GM12878 (cell line): ENCODE results near the gene SLC38A3. TPM values are rescaled to one million over a fixed set of nuclear protein-coding genes. Genes with fewer than 3 reads are reported as not detected.
A peak's percentile ranks its signal among the peaks of the same experiment; 100 is the strongest.

Experiments
- ATAC-seq: fragments of 200-7000 bp; cut with Tn5 transposase; 3 replicates; pipeline ENCODE4 v1.9.1; 2020; ENCODE audit warnings: mild to moderate bottlenecking, moderate library complexity
- BruUV-seq: library from RNA; stranded (reverse); fragments of 400-500 nt; replicated peaks from 2 replicates; lab custom pipeline; 2021; lab: Mats Ljungman, UMichigan
- CTCF ChIA-PET: fragments of 300-600 bp; sonication (Branson Sonifier 250); formaldehyde crosslinking; extraction: SDS; loops from one replicate; lab custom pipeline; 2021; ENCODE audit warnings: inconsistent platforms; lab: Yijun Ruan, JAX
- POLR2A ChIA-PET: fragments of 350-600 bp; formaldehyde crosslinking; extraction: SDS; loops from one replicate; lab custom pipeline; 2021; ENCODE audit warnings: inconsistent platforms; lab: Charles Lee
- RAD21 ChIA-PET: fragments of 300-600 bp; sonication (Branson Sonifier 250); formaldehyde crosslinking; loops from one replicate; lab custom pipeline; 2023; ENCODE audit warnings: antibody characterized with exemption; ENCODE audit not compliant: unreplicated experiment; lab: Charles Lee
- SMC1A ChIA-PET: fragments of 300-600 bp; sonication (Branson Sonifier 250); formaldehyde crosslinking; loops from one replicate; lab custom pipeline; 2023; ENCODE audit not compliant: unreplicated experiment, uncharacterized antibody; lab: Charles Lee
- DNase-seq: peaks from one replicate; pipeline ENCODE4 v3.0.0-alpha.2; 2011; ENCODE audit warnings: low read depth, low spot score
- FAIRE-seq: peaks from 3 replicates; lab custom pipeline; 2011; peaks lifted over from hg19 to GRCh38; lab: Jason Lieb, UNC
- H2AFZ ChIP-seq: 2 replicates; pipeline ENCODE4 v1.6.0; 2011; ENCODE audit warnings: low read depth, low read length, control low read depth; ENCODE audit not compliant: control insufficient read depth
- H3K27ac ChIP-seq: 2 replicates; pipeline ENCODE4 v1.5.1; 2011; ENCODE audit warnings: control low read depth; ENCODE audit not compliant: control insufficient read depth, insufficient read depth
- H3K27me3 ChIP-seq, 2 experiments: replicated peaks in 1 of 2; 2 replicates each; pipeline versions ENCODE4 v1.6.0 to v1.6.1; 2011; ENCODE audit warnings: low read length in 1 of 2; ENCODE audit not compliant: control insufficient read depth in 2 of 2, insufficient read depth in 2 of 2
- H3K36me3 ChIP-seq, 2 experiments: 2 replicates each; pipeline ENCODE4 v1.5.1; 2011; ENCODE audit warnings: low read length in 1 of 2; ENCODE audit not compliant: control insufficient read depth in 2 of 2, insufficient read depth in 2 of 2
- H3K4me1 ChIP-seq: 2 replicates; pipeline ENCODE4 v1.6.1; 2011; ENCODE audit warnings: mild to moderate bottlenecking, low read length, moderate library complexity, mixed read lengths; ENCODE audit not compliant: control insufficient read depth, insufficient read depth
- H3K4me2 ChIP-seq: 2 replicates; pipeline ENCODE4 v1.6.0; 2011; ENCODE audit warnings: control low read depth; ENCODE audit not compliant: control insufficient read depth, insufficient read depth
- H3K4me3 ChIP-seq: fragments of 200-600 bp; sonication (generic); 2 replicates; pipeline ENCODE4 v1.5.1; 2016
- H3K79me2 ChIP-seq: 2 replicates; pipeline ENCODE4 v1.6.0; 2011; ENCODE audit warnings: low read length; ENCODE audit not compliant: control insufficient read depth, insufficient read depth
- H3K9ac ChIP-seq: 2 replicates; pipeline ENCODE4 v1.8.0; 2011; ENCODE audit warnings: low read length, control low read depth, mixed read lengths; ENCODE audit not compliant: control insufficient read depth, insufficient read depth
- H3K9me3 ChIP-seq: replicated peaks from 3 replicates; pipeline ENCODE4 v1.5.1; 2011; ENCODE audit warnings: mild to moderate bottlenecking, low read length; ENCODE audit not compliant: control insufficient read depth, insufficient read depth
- H4K20me1 ChIP-seq: 2 replicates; pipeline ENCODE4 v1.6.0; 2011; ENCODE audit not compliant: control insufficient read depth, insufficient read depth
- PAX5 ChIP-seq: IDR thresholded peaks from 2 replicates; pipeline ENCODE4 v1.6.1; 2011; ENCODE audit warnings: low read depth, low read length, borderline replicate concordance
- SUZ12 ChIP-seq: fragments of 200-600 bp; sonication (generic); IDR thresholded peaks from one replicate; pipeline ENCODE4 v1.6.1; 2018; ENCODE audit warnings: antibody characterized with exemption, mild to moderate bottlenecking; ENCODE audit not compliant: unreplicated experiment
- TARDBP ChIP-seq: IDR thresholded peaks from 2 replicates; pipeline ENCODE4 v1.6.1; 2016; ENCODE audit warnings: borderline replicate concordance
- TCF12 ChIP-seq: IDR thresholded peaks from 2 replicates; pipeline ENCODE4 v1.6.1; 2011; ENCODE audit warnings: low read depth, mild to moderate bottlenecking, low read length
- WRNIP1 ChIP-seq: IDR thresholded peaks from 2 replicates; pipeline ENCODE4 v1.6.1; 2011; ENCODE audit warnings: low read depth, low read length, improper control_type of control experiment, borderline replicate concordance
- WGBS: methylation state at CpG from one replicate; pipeline ENCODE4 v1.1.6; 2016; ENCODE audit warnings: low lambda C conversion rate; ENCODE audit not compliant: insufficient replicate concordance, insufficient coverage; ENCODE audit errors: missing lambda C conversion rate; 5-methylcytosine and 5-hydroxymethylcytosine counted together
- in situ Hi-C: fragments of 300-500 bp; cut with MboI; formaldehyde crosslinking; loops from 9 replicates; pipeline ENCODE4 v1.14.3; 2018; ENCODE audit warnings: mixed read lengths
- intact Hi-C: fragments of 100-400 bp; cut with micrococcal nuclease; formaldehyde crosslinking; loops from one replicate; pipeline ENCODE4 v1.14.2; 2022; ENCODE audit not compliant: unreplicated experiment
- polyA plus RNA-seq, 11 experiments: library from polyadenylated mRNA; depleted of rRNA in 4 of 11; unstranded in 6 of 11; stranded (reverse) in 5 of 11; fragments of >200 nt; fragmentation: Nextera tagmentation in 4 of 11; fragmentation: Illumina TruSeq in 1 of 11; extraction: Ambion mirVana in 4 of 11; extraction: Trizol in 1 of 11; gene quantifications; 1 replicate in 1 of 11; 2 replicates in 10 of 11; pipeline versions ENCODE4 v1.2.1 to v1.2.3, GENCODE V29; 2011 to 2016; ENCODE audit warnings: inconsistent platforms in 2 of 11, missing spikeins in 2 of 11, low read depth in 1 of 11
- total RNA-seq, 4 experiments: library from RNA; depleted of rRNA in 3 of 4; stranded (reverse); fragments of >200 nt in 3 of 4; fragmentation: Illumina TruSeq in 1 of 4; extraction: Trizol in 1 of 4; gene quantifications; 2 replicates each; pipeline versions ENCODE4 v1.2.1 to v1.2.3, GENCODE V29; 2013 to 2021
- TF ChIP-seq, protein P1 (sequence below): IDR thresholded peaks from 2 replicates; pipeline ENCODE4 v1.6.1; 2012; ENCODE audit warnings: low read depth, low read length, improper control_type of control experiment
- TF ChIP-seq, protein P2 (sequence below): fragments of 150-350 bp; IDR thresholded peaks from 2 replicates; pipeline ENCODE4 v1.6.1; 2014; ENCODE audit warnings: mild to moderate bottlenecking, low read depth, low read length
- TF ChIP-seq, protein P3 (sequence below): fragments of 150-350 bp; IDR thresholded peaks from 2 replicates; pipeline ENCODE4 v1.6.1; 2016; ENCODE audit warnings: low read depth, low read length
- TF ChIP-seq, protein P4 (sequence below): fragments of 450-650 bp; formaldehyde crosslinking; IDR thresholded peaks from 2 replicates; pipeline ENCODE4 v1.5.0; 2022; ENCODE audit warnings: mild to moderate bottlenecking, missing genetic modification characterization

SLC38A3 gene
- total and polyA plus RNA-seq, 10 of the 15 experiments (the other 5 are each of a cell fraction or from before 2014, with no cell fraction given): 0.14 TPM; not detected in 9

DNA sequence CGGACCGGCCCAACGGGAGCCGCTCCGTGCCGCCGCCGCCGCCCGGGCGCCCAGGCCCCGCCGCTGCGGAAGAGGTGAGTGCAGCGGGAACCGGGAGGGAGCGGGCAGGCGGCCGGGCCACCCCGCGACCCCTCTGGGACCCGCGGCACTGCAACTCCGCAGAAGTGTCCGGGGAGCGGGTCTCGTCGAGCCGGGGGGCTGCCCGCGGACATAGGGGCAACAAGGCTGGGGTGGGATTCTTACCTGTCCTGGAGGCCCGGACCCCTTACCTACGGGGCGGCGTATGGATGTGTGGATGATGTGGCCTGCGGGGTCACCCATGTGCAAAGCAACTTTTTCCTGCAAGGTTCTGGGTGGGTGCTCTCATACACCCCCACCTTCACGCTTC, 49.6 kb upstream of the SLC38A3 start:
- CTCF ChIA-PET: no interaction called here
- H3K9ac ChIP-seq: no peak overlapping the region
- no peak for TF ChIP-seq TARDBP
- TF ChIP-seq WRNIP1: no peak
- peak; percentile 26 for TF ChIP-seq SUZ12
- TF ChIP-seq, all 136 proteins: peak for 1
- Histone ChIP-seq H3K79me2 (no peaks in the 10 kb centered on the region), H3K4me1 (no peaks in the 10 kb centered on the region; the same call in 1 of the 2 replicates), H3K27me3 (peaks cover 10 to 14% of the 10 kb centered on the region in 2 experiments), H3K36me3 (no peaks in the 10 kb centered on the region), H3K4me3 (no peak overlapping the region), H3K4me2 (peak overlapping the region; percentile 54; the same call in 1 of the 2 replicates), H3K9me3 (no peaks in the 10 kb centered on the region), H2AFZ (no peak overlapping the region), H4K20me1 (no peaks in the 10 kb centered on the region), H3K27ac (no peak overlapping the region)
- 27% methylated on average over 21 of the region's 37 CpGs for WGBS
- ChIA-PET POLR2A (no interaction called here), SMC1A (no interaction called here), RAD21 (no interaction called here)
- ATAC-seq (no peak), DNase-seq (no peak), FAIRE-seq (no peak)
- intact Hi-C loops (no loop called here), in situ Hi-C loops (no loop called here)
- BruUV-seq: no TSS peak

DNA sequence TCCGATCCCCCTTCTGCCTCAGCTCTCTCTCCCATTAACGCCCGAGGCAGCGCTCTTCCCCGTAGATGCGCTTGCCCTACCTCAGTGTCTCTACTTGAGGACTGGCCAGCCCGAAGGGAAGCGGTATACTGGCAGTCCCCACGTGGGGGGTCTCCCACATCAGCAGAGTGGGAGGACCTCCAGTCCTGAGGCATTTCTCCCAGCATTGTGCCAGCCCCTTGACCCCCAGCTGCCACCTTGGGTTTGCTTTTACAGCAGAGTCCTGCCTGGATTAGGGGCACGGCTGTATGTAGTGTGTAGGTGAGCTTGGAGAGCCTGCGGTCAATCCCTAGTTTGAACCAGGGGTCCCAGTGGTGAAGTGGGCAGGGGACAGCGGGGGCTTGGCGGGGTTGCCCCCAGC, 49.2 kb upstream of the SLC38A3 start:
- POLR2A ChIA-PET: no interaction called here
- CTCF ChIA-PET: no interaction called here
- Histone ChIP-seq H3K4me2 (peak overlapping the region; percentile 54; the same call in 1 of the 2 replicates), H3K9me3 (no peaks in the 10 kb centered on the region), H3K79me2 (no peaks in the 10 kb centered on the region), H2AFZ (no peak overlapping the region), H3K36me3 (no peaks in the 10 kb centered on the region), H3K4me1 (no peaks in the 10 kb centered on the region; the same call in 1 of the 2 replicates), H3K27ac (no peak overlapping the region), H3K4me3 (no peak overlapping the region), H3K9ac (no peak overlapping the region), H4K20me1 (no peaks in the 10 kb centered on the region), H3K27me3 (peaks cover 8 to 14% of the 10 kb centered on the region in 2 experiments)
- RAD21 ChIA-PET: no interaction called here
- 55% methylated on average over 13 of the region's 13 CpGs for WGBS
- BruUV-seq: no TSS peak
- FAIRE-seq (no peak), DNase-seq (no peak), ATAC-seq (no peak)
- in situ Hi-C loops (no loop called here), intact Hi-C loops (no loop called here)
- SMC1A ChIA-PET: no interaction called here
- TF ChIP-seq PAX5 (no peak), TCF12 (no peak)
- TF ChIP-seq, protein P1, sequence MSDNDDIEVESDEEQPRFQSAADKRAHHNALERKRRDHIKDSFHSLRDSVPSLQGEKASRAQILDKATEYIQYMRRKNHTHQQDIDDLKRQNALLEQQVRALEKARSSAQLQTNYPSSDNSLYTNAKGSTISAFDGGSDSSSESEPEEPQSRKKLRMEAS: no peak
- TF ChIP-seq, protein P2, sequence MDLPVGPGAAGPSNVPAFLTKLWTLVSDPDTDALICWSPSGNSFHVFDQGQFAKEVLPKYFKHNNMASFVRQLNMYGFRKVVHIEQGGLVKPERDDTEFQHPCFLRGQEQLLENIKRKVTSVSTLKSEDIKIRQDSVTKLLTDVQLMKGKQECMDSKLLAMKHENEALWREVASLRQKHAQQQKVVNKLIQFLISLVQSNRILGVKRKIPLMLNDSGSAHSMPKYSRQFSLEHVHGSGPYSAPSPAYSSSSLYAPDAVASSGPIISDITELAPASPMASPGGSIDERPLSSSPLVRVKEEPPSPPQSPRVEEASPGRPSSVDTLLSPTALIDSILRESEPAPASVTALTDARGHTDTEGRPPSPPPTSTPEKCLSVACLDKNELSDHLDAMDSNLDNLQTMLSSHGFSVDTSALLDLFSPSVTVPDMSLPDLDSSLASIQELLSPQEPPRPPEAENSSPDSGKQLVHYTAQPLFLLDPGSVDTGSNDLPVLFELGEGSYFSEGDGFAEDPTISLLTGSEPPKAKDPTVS: no peak
- TF ChIP-seq, protein P3, sequence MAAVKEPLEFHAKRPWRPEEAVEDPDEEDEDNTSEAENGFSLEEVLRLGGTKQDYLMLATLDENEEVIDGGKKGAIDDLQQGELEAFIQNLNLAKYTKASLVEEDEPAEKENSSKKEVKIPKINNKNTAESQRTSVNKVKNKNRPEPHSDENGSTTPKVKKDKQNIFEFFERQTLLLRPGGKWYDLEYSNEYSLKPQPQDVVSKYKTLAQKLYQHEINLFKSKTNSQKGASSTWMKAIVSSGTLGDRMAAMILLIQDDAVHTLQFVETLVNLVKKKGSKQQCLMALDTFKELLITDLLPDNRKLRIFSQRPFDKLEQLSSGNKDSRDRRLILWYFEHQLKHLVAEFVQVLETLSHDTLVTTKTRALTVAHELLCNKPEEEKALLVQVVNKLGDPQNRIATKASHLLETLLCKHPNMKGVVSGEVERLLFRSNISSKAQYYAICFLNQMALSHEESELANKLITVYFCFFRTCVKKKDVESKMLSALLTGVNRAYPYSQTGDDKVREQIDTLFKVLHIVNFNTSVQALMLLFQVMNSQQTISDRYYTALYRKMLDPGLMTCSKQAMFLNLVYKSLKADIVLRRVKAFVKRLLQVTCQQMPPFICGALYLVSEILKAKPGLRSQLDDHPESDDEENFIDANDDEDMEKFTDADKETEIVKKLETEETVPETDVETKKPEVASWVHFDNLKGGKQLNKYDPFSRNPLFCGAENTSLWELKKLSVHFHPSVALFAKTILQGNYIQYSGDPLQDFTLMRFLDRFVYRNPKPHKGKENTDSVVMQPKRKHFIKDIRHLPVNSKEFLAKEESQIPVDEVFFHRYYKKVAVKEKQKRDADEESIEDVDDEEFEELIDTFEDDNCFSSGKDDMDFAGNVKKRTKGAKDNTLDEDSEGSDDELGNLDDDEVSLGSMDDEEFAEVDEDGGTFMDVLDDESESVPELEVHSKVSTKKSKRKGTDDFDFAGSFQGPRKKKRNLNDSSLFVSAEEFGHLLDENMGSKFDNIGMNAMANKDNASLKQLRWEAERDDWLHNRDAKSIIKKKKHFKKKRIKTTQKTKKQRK: no peak
- TF ChIP-seq, protein P4, sequence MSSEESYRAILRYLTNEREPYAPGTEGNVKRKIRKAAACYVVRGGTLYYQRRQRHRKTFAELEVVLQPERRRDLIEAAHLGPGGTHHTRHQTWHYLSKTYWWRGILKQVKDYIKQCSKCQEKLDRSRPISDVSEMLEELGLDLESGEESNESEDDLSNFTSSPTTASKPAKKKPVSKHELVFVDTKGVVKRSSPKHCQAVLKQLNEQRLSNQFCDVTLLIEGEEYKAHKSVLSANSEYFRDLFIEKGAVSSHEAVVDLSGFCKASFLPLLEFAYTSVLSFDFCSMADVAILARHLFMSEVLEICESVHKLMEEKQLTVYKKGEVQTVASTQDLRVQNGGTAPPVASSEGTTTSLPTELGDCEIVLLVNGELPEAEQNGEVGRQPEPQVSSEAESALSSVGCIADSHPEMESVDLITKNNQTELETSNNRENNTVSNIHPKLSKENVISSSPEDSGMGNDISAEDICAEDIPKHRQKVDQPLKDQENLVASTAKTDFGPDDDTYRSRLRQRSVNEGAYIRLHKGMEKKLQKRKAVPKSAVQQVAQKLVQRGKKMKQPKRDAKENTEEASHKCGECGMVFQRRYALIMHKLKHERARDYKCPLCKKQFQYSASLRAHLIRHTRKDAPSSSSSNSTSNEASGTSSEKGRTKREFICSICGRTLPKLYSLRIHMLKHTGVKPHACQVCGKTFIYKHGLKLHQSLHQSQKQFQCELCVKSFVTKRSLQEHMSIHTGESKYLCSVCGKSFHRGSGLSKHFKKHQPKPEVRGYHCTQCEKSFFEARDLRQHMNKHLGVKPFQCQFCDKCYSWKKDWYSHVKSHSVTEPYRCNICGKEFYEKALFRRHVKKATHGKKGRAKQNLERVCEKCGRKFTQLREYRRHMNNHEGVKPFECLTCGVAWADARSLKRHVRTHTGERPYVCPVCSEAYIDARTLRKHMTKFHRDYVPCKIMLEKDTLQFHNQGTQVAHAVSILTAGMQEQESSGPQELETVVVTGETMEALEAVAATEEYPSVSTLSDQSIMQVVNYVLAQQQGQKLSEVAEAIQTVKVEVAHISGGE (CRISPR knock-in tag): no peak
